GM23338 (cell line): ENCODE measurements around the gene ADGRV1. TPM values are rescaled to one million over a fixed set of nuclear protein-coding genes. Genes with fewer than 3 reads are reported as not detected.
A peak's percentile ranks its signal among the peaks of the same experiment; 100 is the strongest.

Source experiments
- ATAC-seq: fragments of 200-7000 bp; cut with Tn5 transposase; 3 replicates; pipeline ENCODE4 v1.9.1; 2020
- DNase-seq: peaks from one replicate; pipeline ENCODE4 v3.0.0-alpha.2; 2015; ENCODE audit warnings: low spot score
- H2AFZ ChIP-seq: fragments of 200-600 bp; sonication (generic); 2 replicates; pipeline ENCODE4 v1.8.0; 2016; ENCODE audit warnings: antibody characterized with exemption, mild to moderate bottlenecking, moderate library complexity
- H3F3A ChIP-seq: fragments of 200-600 bp; sonication (generic); replicated peaks from 2 replicates; pipeline ENCODE4 v1.8.0; 2017; ENCODE audit warnings: antibody characterized with exemption, mixed run types, low read depth
- H3K27ac ChIP-seq: fragments of 200-600 bp; sonication (generic); 2 replicates; pipeline ENCODE4 v1.6.1; 2016; ENCODE audit warnings: low read depth
- H3K27me3 ChIP-seq: fragments of 200-600 bp; sonication (generic); 2 replicates; pipeline ENCODE4 v1.8.0; 2016; ENCODE audit warnings: mild to moderate bottlenecking, mixed run types, moderate library complexity; ENCODE audit not compliant: insufficient read depth
- H3K36me3 ChIP-seq: fragments of 200-600 bp; sonication (generic); 2 replicates; pipeline ENCODE4 v1.8.0; 2016; ENCODE audit warnings: mild to moderate bottlenecking; ENCODE audit not compliant: insufficient read depth
- H3K4me1 ChIP-seq: fragments of 200-600 bp; sonication (generic); 2 replicates; pipeline ENCODE4 v1.8.0; 2016; ENCODE audit warnings: mild to moderate bottlenecking, moderate library complexity; ENCODE audit not compliant: insufficient read depth
- H3K4me2 ChIP-seq: fragments of 200-600 bp; sonication (generic); 2 replicates; pipeline ENCODE4 v1.7.1; 2017; ENCODE audit warnings: mixed run types
- H3K4me3 ChIP-seq: fragments of 200-600 bp; sonication (generic); 2 replicates; pipeline ENCODE4 v1.6.1; 2016; ENCODE audit warnings: mixed run types
- H3K79me2 ChIP-seq: fragments of 200-600 bp; sonication (generic); replicated peaks from 2 replicates; pipeline ENCODE4 v1.8.0; 2017; ENCODE audit warnings: mild to moderate bottlenecking; ENCODE audit not compliant: insufficient read depth
- H3K9me2 ChIP-seq: fragments of 200-600 bp; sonication (generic); 2 replicates; pipeline ENCODE4 v1.8.0; 2017; ENCODE audit not compliant: insufficient read depth
- H4K20me1 ChIP-seq: fragments of 200-600 bp; sonication (generic); replicated peaks from 2 replicates; pipeline ENCODE4 v1.8.0; 2017; ENCODE audit warnings: mild to moderate bottlenecking; ENCODE audit not compliant: insufficient read depth
- H3K27ac Mint-ChIP-seq: 2 replicates; pipeline ENCODE4 v1.8.0; 2020; ENCODE audit warnings: inconsistent platforms, mild to moderate bottlenecking, moderate library complexity, mixed read lengths
- H3K27me3 Mint-ChIP-seq: 3 replicates; pipeline ENCODE4 v1.8.0; 2022; ENCODE audit warnings: low read depth, mild to moderate bottlenecking, moderate library complexity, mixed read lengths, inconsistent platforms; ENCODE audit not compliant: insufficient read depth, poor library complexity
- H3K36me3 Mint-ChIP-seq: 3 replicates; pipeline ENCODE4 v1.8.0; 2021; ENCODE audit warnings: low read depth, mild to moderate bottlenecking, inconsistent platforms, moderate library complexity, mixed read lengths
- H3K4me1 Mint-ChIP-seq: 3 replicates; pipeline ENCODE4 v1.8.0; 2020; ENCODE audit warnings: mild to moderate bottlenecking, inconsistent platforms, mixed read lengths
- H3K4me3 Mint-ChIP-seq: 3 replicates; pipeline ENCODE4 v1.8.0; 2021; ENCODE audit warnings: moderate library complexity, mild to moderate bottlenecking, inconsistent platforms, mixed read lengths
- H3K9me3 Mint-ChIP-seq: 3 replicates; pipeline ENCODE4 v1.8.0; 2020; ENCODE audit warnings: moderate library complexity, mild to moderate bottlenecking, inconsistent platforms, mixed read lengths
- CREB1 ChIP-seq: fragments of 250-450 bp; sonication (Bioruptor Pico); IDR thresholded peaks from 2 replicates; pipeline ENCODE4 v1.5.0; 2020; ENCODE audit warnings: low read depth, mild to moderate bottlenecking, moderate library complexity
- CTCF ChIP-seq, 2 experiments: fragments of 200-600 bp in 1 of 2; sonication (generic) in 1 of 2; conservative IDR thresholded peaks; 2 replicates each; pipeline versions ENCODE4 v1.5.1 to v1.6.1; 2016 to 2017; ENCODE audit warnings: antibody characterized with exemption in 2 of 2, low read depth in 2 of 2, mild to moderate bottlenecking in 2 of 2, moderate library complexity in 1 of 2
- EZH2 ChIP-seq: fragments of 200-600 bp; sonication (generic); IDR thresholded peaks from one replicate; pipeline ENCODE4 v1.8.0; 2017; ENCODE audit warnings: antibody characterized with exemption, mild to moderate bottlenecking, low read depth; ENCODE audit not compliant: unreplicated experiment
- EZH2phosphoT487 ChIP-seq: fragments of 200-600 bp; sonication (generic); IDR thresholded peaks from one replicate; pipeline ENCODE4 v1.8.1; 2018; ENCODE audit warnings: antibody characterized with exemption; ENCODE audit not compliant: unreplicated experiment
- NANOG ChIP-seq: IDR thresholded peaks from 2 replicates; pipeline ENCODE4 v1.6.1; 2016; ENCODE audit warnings: antibody characterized with exemption, borderline replicate concordance
- REST ChIP-seq: IDR thresholded peaks from one replicate; pipeline ENCODE4 v1.6.1; 2018; ENCODE audit warnings: antibody characterized with exemption; ENCODE audit not compliant: unreplicated experiment
- STAT1 ChIP-seq: IDR thresholded peaks from one replicate; pipeline ENCODE4 v1.6.1; 2016; ENCODE audit warnings: antibody characterized with exemption; ENCODE audit not compliant: unreplicated experiment
- ZNF114 ChIP-seq: fragments of 250-450 bp; sonication (Bioruptor Pico); IDR thresholded peaks from 2 replicates; pipeline ENCODE4 v1.5.0; 2020; ENCODE audit warnings: mild to moderate bottlenecking, moderate library complexity
- ZNF331 ChIP-seq: fragments of 250-450 bp; sonication (Bioruptor Pico); IDR thresholded peaks from 2 replicates; pipeline ENCODE4 v1.5.0; 2020; ENCODE audit warnings: low read depth, mild to moderate bottlenecking, moderate library complexity
- ZNF462 ChIP-seq: fragments of 250-450 bp; sonication (Bioruptor Pico); IDR thresholded peaks from 2 replicates; pipeline ENCODE4 v1.5.0; 2020; ENCODE audit warnings: mild to moderate bottlenecking, moderate library complexity
- polyA plus RNA-seq: library from polyadenylated mRNA; unstranded; fragments of >200 nt; fragmentation: Nextera tagmentation; extraction: Ambion mirVana; gene quantifications from 2 replicates; pipeline ENCODE4 v1.2.1, GENCODE V29; 2016
- total RNA-seq: library from RNA; depleted of rRNA; stranded (reverse); fragments of >200 nt; shearing (Covaris generic); gene quantifications from 2 replicates; pipeline ENCODE4 v1.2.3, GENCODE V29; 2014

ADGRV1 gene
- total and polyA plus RNA-seq, 2 experiments from 2014 or later, result 46.1 to 149 TPM

- Mint-ChIP-seq H3K27ac (no peak overlapping the region), H3K36me3 (no peaks in the 10 kb centered on the region), H3K9me3 (no peaks in the 10 kb centered on the region), H3K4me1 (no peaks in the 10 kb centered on the region), H3K27me3 (peaks cover 2% of the 10 kb centered on the region), H3K4me3 (no peak overlapping the region)
- Histone ChIP-seq H3K9me2 (no peaks in the 10 kb centered on the region), H3K27ac (no peak overlapping the region), H3K4me2 (no peak overlapping the region), H3K4me3 (no peak overlapping the region), H3K27me3 (no peaks in the 10 kb centered on the region), H2AFZ (no peak overlapping the region), H3K79me2 (no peaks in the 10 kb centered on the region), H3K36me3 (no peaks in the 10 kb centered on the region), H4K20me1 (no peaks in the 10 kb centered on the region), H3K4me1 (no peaks in the 10 kb centered on the region), H3F3A (no peaks in the 10 kb centered on the region)
- ATAC-seq (no peak), DNase-seq (no peak)
- no peak for TF ChIP-seq STAT1
- TF ChIP-seq CREB1 (CRISPR knock-in tag), result no peak
- TF ChIP-seq ZNF331 (CRISPR knock-in tag), result no peak
- no peak for TF ChIP-seq ZNF114
- no peak for TF ChIP-seq CTCF (conservative IDR thresholded peaks at IDR 0.05; ENCODE audit: low read depth in 2 of 2)
- TF ChIP-seq EZH2phosphoT487, result no peak
Observed at GRCh38 chr5:90981821-90982220, 423.2 kb downstream of the ADGRV1 start.

- no peaks in the 10 kb centered on the region for H3K4me1 Mint-ChIP-seq
- Histone ChIP-seq H2AFZ (no peak overlapping the region), H3F3A (no peaks in the 10 kb centered on the region), H3K27ac (no peak overlapping the region), H3K4me1 (no peaks in the 10 kb centered on the region), H3K9me2 (no peaks in the 10 kb centered on the region), H3K79me2 (no peaks in the 10 kb centered on the region), H3K27me3 (no peaks in the 10 kb centered on the region), H3K4me3 (no peak overlapping the region), H4K20me1 (no peaks in the 10 kb centered on the region), H3K4me2 (no peak overlapping the region), H3K36me3 (no peaks in the 10 kb centered on the region)
- H3K36me3 Mint-ChIP-seq, result 0 out of 3 replicates have a peak, but pooled peaks cover under 1% of the 10 kb centered on the region
- no peaks in the 10 kb centered on the region for H3K9me3 Mint-ChIP-seq
- peaks cover 2% of the 10 kb centered on the region for H3K27me3 Mint-ChIP-seq
- DNase-seq (no peak), ATAC-seq (peak; percentile 37; the same call in 2 of the 3 replicates)
- no peak overlapping the region; the same call in 1 of the 2 replicates for H3K27ac Mint-ChIP-seq
- no peak overlapping the region for H3K4me3 Mint-ChIP-seq
- no peak for TF ChIP-seq EZH2
- TF ChIP-seq EZH2phosphoT487, result no peak
- no peak for TF ChIP-seq ZNF462 (CRISPR knock-in tag)
- TF ChIP-seq ZNF331 (CRISPR knock-in tag), result no peak
- TF ChIP-seq ZNF114, result no peak
- no peak for TF ChIP-seq NANOG
- no peak for TF ChIP-seq REST
Observed at GRCh38 chr5:90982576-90982975, 424.0 kb downstream of the ADGRV1 start.
